ENCODE results near the gene GPRIN2.

The GPRIN2 gene

DNA sequence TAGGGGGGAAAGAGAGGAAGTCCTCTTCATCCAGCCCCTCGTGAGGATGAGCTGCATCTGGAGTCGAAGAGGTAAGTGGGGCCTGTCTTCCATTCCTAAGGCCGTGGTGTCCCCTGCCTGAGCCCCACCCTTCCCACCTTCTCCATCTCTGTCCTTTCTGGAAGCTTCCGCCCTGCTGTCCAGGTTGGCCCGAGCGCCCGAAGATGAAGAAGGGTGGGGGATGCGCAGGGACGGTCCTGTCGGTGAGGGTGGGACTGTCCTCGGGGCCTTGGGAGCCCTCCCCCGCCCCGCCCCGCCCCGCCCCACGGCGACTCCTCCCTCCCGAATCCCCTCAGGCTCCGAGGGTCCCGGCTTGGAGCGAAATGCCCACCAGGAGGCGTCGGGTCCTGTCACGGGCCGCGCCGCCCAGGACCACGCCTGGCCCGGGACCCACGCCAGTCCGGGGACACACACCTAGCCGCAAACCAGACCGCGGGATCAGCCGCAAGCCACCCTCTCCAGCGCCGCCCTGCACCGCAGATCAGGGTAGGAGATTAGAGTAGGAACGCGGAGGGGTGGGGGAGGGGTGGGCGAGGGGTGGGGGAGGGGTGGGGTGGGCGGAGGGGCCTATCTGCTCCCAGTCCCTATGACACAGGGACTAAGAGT lies 15.3 kb downstream of the GPRIN2 start:
- Histone ChIP-seq H3K4me3 (replicated peaks; ENCODE audit: insufficient read depth, low read length) (no peak overlapping the region), H3K27me3 (ENCODE audit: insufficient read depth, poor library complexity, severe bottlenecking) (peaks cover 10% of the 10 kb centered on the region), H3K27ac (replicated peaks) (no peak overlapping the region)
- no peak for TF ChIP-seq CTCF (IDR thresholded peaks at IDR 0.05; ENCODE audit: insufficient read depth, low read length)
- no peak for TF ChIP-seq GABPA (IDR thresholded peaks at IDR 0.05; ENCODE audit: low read depth)
- TF ChIP-seq REST (IDR thresholded peaks at IDR 0.05; ENCODE audit: insufficient replicate concordance, low read depth), result no peak
- TF ChIP-seq POLR2AphosphoS5 (IDR thresholded peaks at IDR 0.05; ENCODE audit: low read depth), result no peak
- no peak for TF ChIP-seq SPI1 (IDR thresholded peaks at IDR 0.05; ENCODE audit: borderline replicate concordance, low read depth)
- no peak for DNase-seq (ENCODE audit: low read depth in 1 of 2, low spot score in 1 of 2)

DNA sequence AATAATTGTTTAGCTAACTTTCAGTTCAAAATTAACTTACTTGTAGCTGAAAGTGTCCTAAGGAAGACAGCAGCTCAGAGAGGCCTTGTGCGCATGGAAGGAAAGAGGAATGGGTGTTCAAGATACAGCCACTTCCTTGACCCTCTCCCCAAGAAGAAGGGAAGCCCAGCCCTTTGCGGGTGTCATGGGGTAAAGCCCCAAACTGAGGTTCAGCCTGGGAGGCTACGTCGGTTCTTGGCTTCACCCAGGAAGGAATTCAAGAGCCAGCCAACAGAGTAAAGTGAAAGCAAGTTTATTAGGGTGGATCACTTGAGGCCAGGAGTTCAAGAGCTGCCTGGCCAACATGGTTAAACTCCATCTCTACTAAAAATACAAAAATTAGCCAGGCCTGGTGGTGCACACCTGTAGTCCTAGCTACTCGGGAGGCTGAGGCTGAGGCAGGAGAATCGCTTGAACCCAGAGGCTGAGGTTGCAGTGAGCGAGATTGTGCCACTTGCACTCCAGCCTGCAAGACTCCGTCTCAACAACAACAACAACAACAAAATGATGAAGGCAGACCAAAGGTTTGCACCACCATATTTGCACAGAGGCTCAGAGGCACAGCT lies 15.9 kb downstream of the GPRIN2 start:
- TF ChIP-seq POLR2AphosphoS5 (IDR thresholded peaks at IDR 0.05; ENCODE audit: low read depth) (no peak), SPI1 (IDR thresholded peaks at IDR 0.05; ENCODE audit: borderline replicate concordance, low read depth) (no peak), CTCF (IDR thresholded peaks at IDR 0.05; ENCODE audit: insufficient read depth, low read length) (no peak), GABPA (IDR thresholded peaks at IDR 0.05; ENCODE audit: low read depth) (no peak), REST (IDR thresholded peaks at IDR 0.05; ENCODE audit: insufficient replicate concordance, low read depth) (no peak)
- Histone ChIP-seq H3K27ac (replicated peaks) (no peak overlapping the region), H3K4me3 (replicated peaks; ENCODE audit: insufficient read depth, low read length) (no peak overlapping the region)

GRCh38 chr10:46539596-46540411 lies 16.7 kb downstream of the GPRIN2 start:
- H3K27ac ChIP-seq (replicated peaks), result no peak overlapping the region
- no peak for TF ChIP-seq REST (IDR thresholded peaks at IDR 0.05; ENCODE audit: insufficient replicate concordance, low read depth)
- TF ChIP-seq CTCF (IDR thresholded peaks at IDR 0.05; ENCODE audit: insufficient read depth, low read length), result no peak
- no peak for TF ChIP-seq SPI1 (IDR thresholded peaks at IDR 0.05; ENCODE audit: borderline replicate concordance, low read depth)
- TF ChIP-seq GABPA (IDR thresholded peaks at IDR 0.05; ENCODE audit: low read depth), result no peak
- TF ChIP-seq POLR2AphosphoS5 (IDR thresholded peaks at IDR 0.05; ENCODE audit: low read depth), result no peak
- peaks cover 10% of the 10 kb centered on the region for H3K27me3 ChIP-seq (ENCODE audit: insufficient read depth, poor library complexity, severe bottlenecking)
- no peak for DNase-seq (ENCODE audit: low read depth in 1 of 2, low spot score in 1 of 2)
- H3K4me3 ChIP-seq (replicated peaks; ENCODE audit: insufficient read depth, low read length), result no peak overlapping the region

More for the DNA sequence above, 15.9 kb downstream of the GPRIN2 start:
- DNase-seq (ENCODE audit: low read depth in 1 of 2, low spot score in 1 of 2), result no peak
- peaks cover 10% of the 10 kb centered on the region for H3K27me3 ChIP-seq (ENCODE audit: insufficient read depth, poor library complexity, severe bottlenecking)

All from HL-60 (cell line).